Natural killer cell (primary cell): Measurements from ENCODE around the gene SND1. TPM values are rescaled to one million over a fixed set of nuclear protein-coding genes. Genes with fewer than 3 reads are reported as not detected.

Experiments used
- ATAC-seq, 3 donors: fragments of 150-1000 bp in 2 of 3; fragments of 200-7000 bp in 1 of 3; cut with Tn5 transposase; 1 replicate in 1 of 3; 2 replicates in 2 of 3; pipeline ENCODE4 v1.10.0; 2021; ENCODE audit warnings: mild to moderate bottlenecking in 2 of 3, moderate library complexity in 2 of 3
- DNase-seq, 2 donors: peaks; one replicate each; pipeline versions ENCODE4 v3.0.0 to v3.0.0-alpha.2; 2013 to 2021; ENCODE audit warnings: mixed read lengths in 1 of 2
- H3K27ac ChIP-seq: one replicate; pipeline ENCODE4 v1.5.1; 2013; ENCODE audit warnings: mild to moderate bottlenecking, low read length
- H3K27me3 ChIP-seq: one replicate; pipeline ENCODE4 v1.6.1; 2013; ENCODE audit warnings: low read length; ENCODE audit not compliant: control insufficient read depth, insufficient read depth
- H3K36me3 ChIP-seq: one replicate; pipeline ENCODE4 v1.6.1; 2013; ENCODE audit warnings: low read length; ENCODE audit not compliant: control insufficient read depth, insufficient read depth
- H3K4me1 ChIP-seq: one replicate; pipeline ENCODE4 v1.6.1; 2013; ENCODE audit warnings: low read length; ENCODE audit not compliant: control insufficient read depth, insufficient read depth
- H3K4me3 ChIP-seq: one replicate; pipeline ENCODE4 v1.5.1; 2013; ENCODE audit warnings: low read length
- H3K9me3 ChIP-seq: one replicate; pipeline ENCODE4 v1.6.1; 2013; ENCODE audit warnings: low read length; ENCODE audit not compliant: control insufficient read depth, insufficient read depth
- H3K27ac Mint-ChIP-seq, 2 donors: one replicate each; pipeline ENCODE4 v1.8.0; 2022; ENCODE audit warnings: mild to moderate bottlenecking in 2 of 2, mixed read lengths in 2 of 2, moderate library complexity in 1 of 2
- H3K27me3 Mint-ChIP-seq, 2 donors: one replicate each; pipeline ENCODE4 v1.8.0; 2022; ENCODE audit warnings: low read depth in 2 of 2, mixed read lengths in 2 of 2
- H3K36me3 Mint-ChIP-seq: one replicate; pipeline ENCODE4 v1.8.0; 2022; ENCODE audit warnings: mixed read lengths
- H3K4me1 Mint-ChIP-seq, 2 donors: one replicate each; pipeline ENCODE4 v1.8.0; 2022; ENCODE audit warnings: mixed read lengths in 2 of 2
- H3K4me3 Mint-ChIP-seq: one replicate; pipeline ENCODE4 v1.8.0; 2022; ENCODE audit warnings: mild to moderate bottlenecking, moderate library complexity, mixed read lengths
- H3K9me3 Mint-ChIP-seq, 2 donors: one replicate each; pipeline ENCODE4 v1.8.0; 2022; ENCODE audit warnings: mixed read lengths in 2 of 2
- CTCF ChIP-seq: fragments of 200-600 bp; IDR thresholded peaks from one replicate; pipeline ENCODE4 v1.8.0; 2022; ENCODE audit warnings: antibody characterized with exemption
- WGBS: methylation state at CpG from one replicate; pipeline ENCODE4 v1.1.7; 2013; ENCODE audit warnings: missing lambda C conversion rate; ENCODE audit not compliant: insufficient coverage; 5-methylcytosine and 5-hydroxymethylcytosine counted together
- intact Hi-C: fragments of 100-400 bp; cut with micrococcal nuclease; formaldehyde crosslinking; loops from one replicate; pipeline ENCODE4 v1.14.2; 2022
- total RNA-seq, 4 donors: library from RNA; stranded (reverse); fragments of 120-200 nt in 1 of 4; gene quantifications; one replicate each; pipeline versions ENCODE4 v1.2.3 to v1.2.4, GENCODE V29; 2013 to 2022

Gene SND1
- total RNA-seq, 3 donors from 2014 or later (not counting 1 experiment from before 2014, with no cell fraction given): 149 to 188 (median 149) TPM

DNA sequence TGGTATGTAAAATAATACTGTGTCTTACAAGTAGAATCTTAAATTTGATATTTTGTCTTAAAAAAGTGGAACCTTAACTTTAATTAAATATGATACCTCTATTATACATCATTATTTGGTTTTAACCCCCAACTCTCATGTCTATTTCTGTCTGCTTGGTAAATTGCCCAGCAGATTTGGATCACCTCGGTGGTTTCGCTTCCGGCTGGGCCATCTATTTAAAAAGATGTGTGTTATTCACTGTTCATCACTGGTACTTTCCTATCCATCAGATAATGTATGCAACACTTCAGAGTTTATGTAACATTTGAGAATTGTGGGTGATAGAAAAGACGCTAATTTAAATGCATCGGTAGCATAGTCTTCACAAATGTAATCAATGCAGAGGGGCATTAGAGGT is 119.7 kb downstream of the SND1 start:
- DNase-seq: no peak
- Mint-ChIP-seq H3K27ac (peak overlapping the region in 1 of 2 donors; percentile 15), H3K27me3 (no peaks in the 10 kb centered on the region), H3K36me3 (no peaks in the 10 kb centered on the region), H3K4me3 (no peak overlapping the region), H3K9me3 (peaks cover under 1 to 2% of the 10 kb centered on the region in 2 donors), H3K4me1 (peaks cover 65 to 66% of the 10 kb centered on the region in 2 donors)
- Histone ChIP-seq H3K27me3 (no peaks in the 10 kb centered on the region), H3K4me1 (peaks cover 6% of the 10 kb centered on the region), H3K36me3 (no peaks in the 10 kb centered on the region), H3K4me3 (no peak overlapping the region), H3K27ac (no peak overlapping the region), H3K9me3 (no peaks in the 10 kb centered on the region)
- intact Hi-C loops: no loop called here
- peak in 1 of 3 donors; percentile 12 for ATAC-seq
- TF ChIP-seq CTCF: no peak
- WGBS: 80% methylated on average over 5 of the region's 5 CpGs

GRCh38 chr7:127776776-127777386 is 124.9 kb downstream of the SND1 start:
- Mint-ChIP-seq H3K27ac (no peak overlapping the region), H3K36me3 (no peaks in the 10 kb centered on the region), H3K9me3 (no peaks in the 10 kb centered on the region), H3K27me3 (no peaks in the 10 kb centered on the region), H3K4me3 (no peak overlapping the region), H3K4me1 (peaks cover 36 to 48% of the 10 kb centered on the region in 2 donors)
- TF ChIP-seq CTCF: no peak
- no peaks in the 10 kb centered on the region for H3K4me1 ChIP-seq
- H3K27me3 ChIP-seq: no peaks in the 10 kb centered on the region
- no peak for ATAC-seq
- H3K9me3 ChIP-seq: no peaks in the 10 kb centered on the region
- H3K27ac ChIP-seq: no peak overlapping the region
- DNase-seq: no peak
- 100% methylated on average over 1 of the region's 1 CpG for WGBS
- H3K36me3 ChIP-seq: no peaks in the 10 kb centered on the region
- intact Hi-C loops: no loop called here
- H3K4me3 ChIP-seq: no peak overlapping the region

DNA sequence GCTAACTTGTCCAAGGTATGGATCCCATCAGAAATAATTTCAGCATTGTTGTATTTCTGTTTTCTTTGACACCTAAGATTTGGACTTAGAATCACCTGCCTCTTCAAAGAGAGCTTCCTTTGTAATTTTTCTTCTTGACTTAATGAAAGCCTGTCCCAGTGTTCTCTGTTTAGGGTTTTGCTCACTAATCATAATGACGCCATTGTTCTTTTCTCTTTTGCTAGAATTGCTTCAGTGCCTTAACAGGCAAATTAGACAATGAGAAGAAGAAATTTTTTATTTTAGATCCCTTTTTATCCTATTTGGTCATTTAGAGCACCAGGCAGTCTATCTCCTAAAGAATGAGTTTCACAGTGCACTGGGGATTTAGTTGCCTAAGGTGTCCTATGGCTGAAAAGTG is 128.5 kb downstream of the SND1 start:
- ATAC-seq (no peak), DNase-seq (no peak)
- no peak overlapping the region for H3K27ac ChIP-seq
- no CpG with 5 or more reads among the region's 1 CpG for WGBS
- H3K9me3 ChIP-seq: no peaks in the 10 kb centered on the region
- intact Hi-C loops: no loop called here
- no peaks in the 10 kb centered on the region for H3K9me3 Mint-ChIP-seq
- H3K27me3 Mint-ChIP-seq: no peaks in the 10 kb centered on the region
- H3K27me3 ChIP-seq: no peaks in the 10 kb centered on the region
- H3K36me3 Mint-ChIP-seq: no peaks in the 10 kb centered on the region
- no peak overlapping the region for H3K4me3 ChIP-seq
- H3K36me3 ChIP-seq: no peaks in the 10 kb centered on the region
- peaks cover 4% of the 10 kb centered on the region for H3K4me1 ChIP-seq
- no peak overlapping the region for H3K27ac Mint-ChIP-seq
- TF ChIP-seq CTCF: no peak
- peaks cover 52 to 62% of the 10 kb centered on the region in 2 donors for H3K4me1 Mint-ChIP-seq
- H3K4me3 Mint-ChIP-seq: no peak overlapping the region

DNA sequence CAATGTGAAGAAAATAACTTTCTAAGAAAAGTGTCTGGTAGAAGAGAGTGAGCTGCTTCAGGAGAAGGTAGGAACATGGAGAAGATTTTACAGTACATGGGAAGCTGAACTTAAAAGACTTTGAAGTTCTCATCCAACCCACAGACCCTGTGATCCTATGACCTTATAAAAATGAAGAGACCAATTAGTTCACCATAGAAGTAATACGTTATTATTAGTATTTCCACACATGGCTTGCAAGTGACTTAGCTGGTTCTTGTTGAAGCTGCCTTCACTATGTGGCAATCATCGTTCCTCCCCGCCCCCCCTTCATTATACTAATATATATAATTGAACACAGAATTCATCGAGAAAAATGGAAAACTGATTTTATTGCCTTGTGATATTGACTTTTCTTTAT is 129.1 kb downstream of the SND1 start:
- no peak overlapping the region for H3K4me3 ChIP-seq
- no peak for TF ChIP-seq CTCF
- peaks cover 46 to 56% of the 10 kb centered on the region in 2 donors for H3K4me1 Mint-ChIP-seq
- WGBS: 100% methylated on average over 1 of the region's 4 CpGs
- H3K9me3 Mint-ChIP-seq: no peaks in the 10 kb centered on the region
- H3K9me3 ChIP-seq: no peaks in the 10 kb centered on the region
- no peaks in the 10 kb centered on the region for H3K27me3 Mint-ChIP-seq
- no peaks in the 10 kb centered on the region for H3K36me3 ChIP-seq
- H3K36me3 Mint-ChIP-seq: no peaks in the 10 kb centered on the region
- H3K27ac ChIP-seq: no peak overlapping the region
- no peak overlapping the region for H3K27ac Mint-ChIP-seq
- intact Hi-C loops: no loop called here
- H3K4me1 ChIP-seq: peaks cover 4% of the 10 kb centered on the region
- ATAC-seq (no peak), DNase-seq (no peak)
- no peaks in the 10 kb centered on the region for H3K27me3 ChIP-seq
- H3K4me3 Mint-ChIP-seq: no peak overlapping the region
